Non-pigmented ciliary epithelial cell (primary cell): ENCODE measurements around the gene EEF1E1.

Experiments
- DNase-seq: peaks from one replicate; pipeline ENCODE4 v3.0.0-alpha.2; 2010; ENCODE audit warnings: low read depth

Gene EEF1E1

DNA sequence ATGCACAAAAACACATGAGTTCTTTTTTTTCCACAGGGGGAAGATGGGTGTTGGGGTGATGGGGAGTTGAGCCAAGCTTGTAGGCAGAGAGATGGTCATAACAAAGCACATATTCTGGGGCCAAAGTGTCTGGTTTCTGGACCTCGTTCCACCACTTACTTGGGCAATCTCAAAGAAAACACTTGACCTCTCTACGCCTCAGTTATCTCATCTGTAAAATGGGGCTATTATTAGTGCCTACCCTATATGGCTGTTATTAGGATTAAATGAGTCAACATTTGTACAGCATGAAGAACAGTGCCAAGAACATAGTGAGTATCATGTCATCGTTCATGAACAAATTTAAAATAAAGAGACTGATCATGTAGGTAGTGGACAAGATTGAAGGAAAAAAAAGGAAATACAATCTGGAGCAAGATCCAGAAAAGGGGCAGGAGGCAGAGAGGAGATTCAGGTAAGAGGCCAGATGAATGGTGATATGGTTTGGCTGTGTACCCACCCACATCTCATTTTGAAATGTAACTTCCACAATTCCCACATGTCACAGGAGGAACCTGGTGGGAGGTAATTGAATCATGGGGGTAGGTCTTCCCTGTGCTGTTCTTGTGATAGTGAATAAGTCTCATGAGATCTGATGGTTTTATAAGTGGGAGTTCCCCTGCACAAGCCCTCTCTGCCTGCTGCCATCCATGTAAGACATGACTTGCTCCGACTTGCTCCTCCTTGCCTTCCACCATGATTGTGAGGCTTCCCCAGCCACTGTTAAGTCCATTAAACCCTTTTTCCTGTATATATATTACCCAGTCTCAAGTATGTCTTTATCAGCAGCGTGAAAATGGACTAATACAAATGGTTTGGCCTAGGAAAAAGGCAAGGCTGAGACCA lies 14.2 kb downstream of the EEF1E1 start:
- DNase-seq: no peak

DNA sequence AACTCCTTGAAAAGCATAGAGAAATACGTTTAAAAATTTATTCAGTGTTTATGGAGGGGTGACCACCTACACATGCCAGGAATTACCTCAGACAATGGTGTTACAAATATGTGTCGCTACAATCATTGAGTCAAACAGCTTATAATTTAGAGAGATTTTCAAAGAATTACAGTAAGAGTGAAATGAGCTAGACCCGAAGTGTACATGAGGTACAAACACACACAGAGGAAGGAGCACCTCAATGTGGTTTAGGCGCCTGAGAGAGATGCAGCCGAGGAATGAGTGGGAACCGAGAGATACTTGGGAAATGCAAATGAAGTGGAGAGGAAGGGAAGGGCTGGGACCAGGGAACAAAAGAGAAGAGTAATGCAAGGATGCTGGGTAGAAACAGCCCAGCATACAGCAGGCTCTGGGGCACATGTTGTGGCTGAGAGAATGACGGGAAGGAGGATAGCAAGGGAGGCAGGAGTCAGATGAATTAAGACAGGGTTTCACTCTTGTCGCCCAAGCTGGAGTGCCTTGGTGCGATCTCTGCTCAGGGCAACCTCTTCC lies 15.5 kb downstream of the EEF1E1 start:
- DNase-seq: no peak

DNA sequence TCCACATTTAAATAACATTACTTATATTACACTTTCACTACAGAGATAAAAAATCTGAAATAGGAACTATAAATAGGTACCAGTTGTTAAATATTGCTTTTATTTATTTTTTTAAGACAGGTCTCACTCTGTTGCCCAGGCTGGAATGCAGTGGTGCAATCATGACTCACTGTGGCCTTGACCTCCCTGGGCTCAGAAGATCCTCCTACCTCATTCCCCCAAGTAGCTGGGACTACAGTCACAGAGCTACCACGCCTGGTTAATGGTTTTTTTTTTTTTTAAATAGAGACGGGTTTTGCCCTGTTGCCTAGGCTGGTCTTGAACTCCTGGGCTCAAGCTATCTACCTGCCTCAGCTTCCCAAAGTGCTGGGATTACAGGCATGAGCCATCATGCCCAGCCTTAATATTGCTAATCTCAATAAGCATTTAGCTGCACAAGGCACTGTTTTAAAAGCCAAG lies 17.3 kb downstream of the EEF1E1 start:
- DNase-seq: peak; percentile 82

DNA sequence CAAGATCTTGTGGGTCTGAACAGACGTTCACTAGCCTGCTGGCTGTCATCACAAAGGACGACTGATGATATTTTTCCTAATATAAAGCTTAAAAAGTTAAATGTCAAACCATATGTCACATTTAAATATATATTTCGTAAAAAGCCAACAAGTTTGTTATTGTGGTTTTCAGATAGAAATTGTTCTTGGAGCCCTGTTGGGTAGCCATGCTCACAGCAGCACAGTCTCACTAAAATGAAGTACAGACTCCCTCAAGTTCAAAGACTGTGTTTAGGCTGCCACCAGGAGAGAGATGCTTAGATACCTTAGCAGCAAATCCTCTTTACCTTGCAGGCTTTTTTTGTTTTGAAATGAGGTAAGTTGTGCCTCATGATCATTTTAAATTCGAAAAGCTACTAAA lies 17.8 kb downstream of the EEF1E1 start:
- DNase-seq: no peak

DNA sequence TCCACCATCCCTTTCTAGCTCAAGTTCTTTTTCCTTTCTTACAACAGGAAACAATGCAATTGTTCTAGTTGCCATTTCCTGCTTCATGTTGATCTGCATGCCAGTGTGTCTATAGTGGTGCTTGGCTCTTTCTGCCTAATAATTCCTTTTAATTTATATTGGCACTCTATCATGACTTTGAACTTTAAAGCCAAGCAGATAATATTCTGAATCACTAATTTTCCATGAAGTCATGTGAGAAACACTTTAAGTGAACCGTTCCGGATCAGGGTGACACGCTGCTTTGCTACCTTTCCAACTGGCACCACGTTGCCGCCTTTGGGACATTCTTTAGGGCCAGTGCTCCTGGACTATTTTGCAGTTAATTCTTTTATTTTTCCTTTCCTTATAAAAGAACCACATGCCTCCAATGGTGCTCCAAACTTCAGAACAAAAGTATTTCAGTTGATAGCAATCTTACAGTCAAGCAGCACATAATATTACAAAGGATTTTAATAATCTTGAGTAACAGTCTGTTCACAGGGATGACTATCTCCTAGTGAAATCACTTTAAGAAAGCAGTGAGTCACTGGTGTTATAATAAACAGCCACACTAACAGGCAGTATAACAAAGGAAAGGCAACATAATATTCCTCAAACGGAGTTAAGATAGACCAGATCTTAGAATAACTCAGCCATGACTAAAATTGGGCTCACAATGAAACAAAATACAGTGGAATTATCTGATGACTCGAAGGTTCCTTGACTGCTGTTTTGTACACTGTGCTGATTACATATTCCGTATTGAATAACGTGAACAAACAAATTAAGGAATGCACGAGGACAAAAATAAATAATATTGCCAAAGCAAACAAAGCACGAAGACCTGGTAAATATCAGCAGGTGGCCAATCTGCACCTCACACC lies 19.1 kb downstream of the EEF1E1 start:
- DNase-seq: peak; percentile 80

DNA sequence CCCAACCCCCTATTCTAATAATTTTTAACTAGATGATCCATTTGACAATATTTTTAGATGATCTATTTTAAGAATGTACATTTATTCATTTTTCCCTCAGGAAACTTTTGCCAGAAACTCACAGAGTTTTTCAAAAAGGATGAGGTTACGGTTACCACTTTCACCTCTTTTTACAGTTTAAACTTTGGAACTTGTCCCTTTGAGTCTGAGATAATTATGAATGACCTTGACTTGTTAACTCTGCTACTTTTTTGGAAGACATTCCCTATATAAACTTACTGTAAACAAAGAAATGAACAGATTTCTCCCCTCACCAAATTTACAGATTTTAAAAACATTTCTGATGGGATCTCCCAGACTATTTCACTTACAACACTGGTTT lies 19.8 kb downstream of the EEF1E1 start:
- no peak for DNase-seq

DNA sequence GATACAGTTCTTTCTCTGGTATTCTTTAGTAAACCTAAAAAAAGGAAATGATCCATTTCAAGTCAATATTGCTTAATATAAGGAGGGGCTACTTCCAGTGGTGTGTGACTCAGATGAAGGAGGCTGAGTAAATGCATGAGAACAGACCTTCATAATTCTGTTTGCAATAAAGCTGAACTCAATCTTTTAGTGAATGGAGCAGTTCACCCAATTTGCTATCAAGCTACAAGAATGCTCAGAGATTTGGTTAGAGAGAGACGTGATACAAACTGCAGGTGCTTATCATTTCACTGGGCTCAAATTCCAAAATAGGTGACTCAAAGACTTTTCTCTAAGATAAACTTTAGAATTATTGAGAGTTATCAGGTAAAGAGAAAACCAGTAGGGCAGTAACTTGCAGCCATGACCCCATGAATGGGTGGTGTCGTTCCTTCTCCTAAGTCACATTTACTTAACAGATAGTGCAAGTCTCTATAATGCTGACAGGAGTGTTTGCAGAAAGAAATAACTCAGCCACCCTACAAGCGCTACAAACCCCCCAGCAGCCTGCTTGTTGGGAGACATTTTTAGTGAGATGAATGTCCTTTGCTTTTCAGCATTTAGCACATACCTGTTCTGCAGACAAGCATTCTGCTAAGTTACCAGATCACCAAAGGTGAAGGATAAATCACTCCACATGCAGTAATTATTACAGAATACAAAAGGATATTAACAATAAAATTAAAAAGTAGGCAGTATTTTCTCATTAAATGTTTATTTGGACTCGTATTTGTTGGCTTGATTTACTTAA lies 21.8 kb downstream of the EEF1E1 start:
- DNase-seq: peak; percentile 42

DNA sequence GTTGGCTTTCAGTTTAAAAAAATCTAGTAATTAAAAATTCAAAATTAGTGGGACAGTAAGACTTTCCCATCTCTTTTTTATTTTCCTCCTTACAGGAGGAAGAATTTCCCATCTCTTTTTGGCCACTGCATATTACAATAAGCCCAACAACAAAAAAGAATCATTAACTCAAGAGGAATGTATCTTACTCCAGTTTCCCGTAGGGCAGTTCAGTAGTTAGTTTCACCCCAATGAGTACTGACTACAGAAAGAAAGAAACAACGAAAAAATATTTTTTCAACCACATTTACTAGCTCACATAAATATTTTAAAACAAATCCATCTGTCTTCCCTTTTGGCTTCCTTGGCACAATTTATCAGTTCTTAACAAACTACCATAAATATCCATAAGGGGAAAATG lies 23.2 kb downstream of the EEF1E1 start:
- DNase-seq: no peak

DNA sequence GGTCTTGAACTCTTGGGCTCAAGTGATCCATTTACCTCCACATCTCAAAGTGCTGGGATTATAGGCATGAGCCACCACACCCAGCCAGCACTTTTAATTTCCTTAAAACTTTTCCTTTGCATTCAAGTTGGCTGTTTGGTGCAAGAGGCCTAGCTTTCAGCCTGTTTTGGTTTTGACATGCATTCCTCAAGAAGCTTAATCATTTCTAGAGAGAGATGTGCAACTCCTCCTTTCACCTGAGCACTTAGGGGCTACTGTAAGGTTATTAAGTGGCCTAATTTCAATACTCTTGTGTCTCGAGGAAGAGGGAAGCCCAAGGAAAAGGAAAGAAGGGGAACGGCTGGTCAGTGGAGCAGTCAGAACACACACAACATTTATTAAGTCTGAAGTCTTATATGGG lies 24.4 kb downstream of the EEF1E1 start:
- DNase-seq: no peak

DNA sequence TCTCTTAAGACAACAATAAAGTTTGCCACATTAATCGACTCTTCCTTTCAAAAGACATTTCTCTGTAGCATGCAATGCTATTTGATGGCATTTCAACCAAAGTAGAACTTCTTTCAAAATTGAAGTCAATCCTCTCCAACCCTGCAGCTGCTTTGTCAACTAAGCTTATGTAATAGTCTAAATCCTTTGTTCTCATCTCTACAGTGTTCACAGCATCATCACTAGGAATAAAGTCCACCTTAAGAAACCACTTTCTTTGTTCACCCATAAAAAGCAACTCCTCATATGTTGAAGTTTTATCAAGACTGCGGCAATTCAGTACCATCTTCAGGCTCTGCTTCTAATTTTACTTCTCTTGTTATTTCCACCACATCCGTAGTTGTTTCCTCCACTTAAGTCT lies 26.6 kb downstream of the EEF1E1 start:
- no peak for DNase-seq

DNA sequence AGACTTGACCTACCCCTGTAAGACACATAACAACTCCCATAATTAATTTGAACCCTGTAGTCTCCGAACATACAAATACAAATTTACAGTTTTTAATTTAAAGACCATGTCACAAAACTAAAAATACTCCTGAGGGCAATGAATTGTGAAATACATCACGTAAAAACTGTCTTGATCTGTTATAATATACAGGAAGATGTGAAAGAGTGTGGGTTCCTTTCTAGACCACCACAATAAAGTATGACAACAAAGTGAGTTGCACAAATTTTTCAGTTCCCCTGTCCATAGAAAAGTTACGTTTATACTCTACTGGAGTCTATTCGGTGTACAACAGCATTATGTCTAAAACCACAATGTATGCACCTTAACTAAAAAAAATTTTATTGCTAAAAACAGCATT lies 27.2 kb downstream of the EEF1E1 start:
- no peak for DNase-seq

DNA sequence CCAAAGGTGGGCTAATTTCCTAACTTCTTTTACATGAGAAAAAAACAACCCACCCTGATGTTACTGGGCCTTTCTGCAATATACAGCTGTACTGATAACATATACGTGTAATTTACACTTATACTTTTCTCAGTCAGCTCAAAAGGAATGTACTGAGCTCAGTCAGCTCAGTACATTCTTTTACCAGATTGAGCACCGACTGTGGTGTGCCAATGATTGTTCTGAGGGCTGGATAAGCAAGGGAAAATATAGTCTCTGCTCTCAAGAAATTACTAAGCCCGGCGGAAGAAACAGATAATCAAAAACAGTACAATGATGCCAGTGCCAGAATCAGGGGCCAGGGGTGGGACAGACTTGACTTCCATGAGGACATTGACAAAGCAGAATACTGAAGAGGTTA lies 28.1 kb downstream of the EEF1E1 start:
- peak; percentile 32 for DNase-seq

DNA sequence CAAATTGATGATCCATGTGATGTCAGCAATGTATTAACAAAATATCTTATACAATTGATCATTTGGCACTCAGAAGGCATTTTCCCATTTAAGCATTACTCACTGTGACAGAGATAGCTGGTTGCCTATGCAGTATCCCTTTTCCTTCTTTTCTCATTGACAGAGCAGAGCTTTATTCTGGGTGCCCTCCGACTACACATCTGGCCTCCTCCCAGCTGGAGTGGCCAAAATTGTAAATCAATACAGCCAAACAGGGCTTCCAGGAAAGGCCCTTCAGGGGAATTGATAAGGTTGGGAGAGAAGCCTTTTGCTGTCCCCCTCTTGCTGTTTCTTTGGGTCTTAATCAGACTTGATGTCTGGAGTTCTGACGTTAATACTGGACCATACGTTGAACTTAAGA lies 28.6 kb downstream of the EEF1E1 start:
- no peak for DNase-seq

DNA sequence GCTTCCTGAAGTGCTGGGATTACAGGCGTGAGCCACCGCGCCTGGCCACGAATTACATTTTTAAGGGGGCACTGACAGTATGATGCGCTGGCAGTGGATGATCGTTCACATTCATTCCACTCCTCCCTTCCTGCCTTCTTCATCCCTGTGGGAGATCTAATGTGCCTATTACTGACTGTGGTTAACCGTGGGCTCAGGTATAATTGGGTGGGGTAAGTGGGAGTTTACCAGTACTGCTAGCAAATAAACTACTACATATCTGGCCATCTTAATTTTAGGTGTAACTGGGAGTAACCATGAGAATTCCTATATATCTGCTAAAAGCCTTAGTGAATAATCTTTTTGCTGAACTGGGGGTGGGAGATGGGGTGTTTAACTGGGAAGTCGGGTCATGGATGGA lies 31.6 kb downstream of the EEF1E1 start:
- no peak for DNase-seq

DNA sequence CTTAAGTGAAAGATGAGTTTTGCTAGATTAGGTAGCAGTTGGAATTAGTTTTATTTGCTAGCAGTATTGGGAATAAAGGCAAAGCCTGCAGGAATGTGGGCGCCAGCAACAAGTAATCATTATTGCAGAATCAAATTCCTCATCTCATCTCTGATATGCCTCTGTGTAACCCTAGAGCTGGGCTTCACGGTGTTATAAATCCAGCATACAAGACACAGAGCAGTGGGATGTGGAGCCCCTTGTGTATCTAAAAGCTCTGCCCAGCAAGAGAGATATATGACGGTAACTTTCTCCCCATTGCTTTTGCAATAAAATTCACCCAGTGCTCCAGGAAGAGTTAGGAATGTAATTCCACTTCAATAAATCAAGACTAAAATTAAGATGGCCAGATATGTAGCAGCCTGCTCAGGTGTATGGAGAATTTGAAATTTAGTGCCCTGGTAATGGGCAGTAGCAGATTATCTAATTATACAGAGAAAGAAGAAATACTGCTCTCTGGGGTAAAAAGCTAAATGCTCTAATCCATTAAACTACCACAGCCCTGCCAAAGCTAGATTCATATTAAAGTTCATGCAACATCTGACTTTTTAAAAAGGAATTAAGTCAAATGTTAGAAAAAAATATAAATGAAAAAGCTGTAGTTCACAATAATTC lies 32.6 kb downstream of the EEF1E1 start:
- DNase-seq: no peak

DNA sequence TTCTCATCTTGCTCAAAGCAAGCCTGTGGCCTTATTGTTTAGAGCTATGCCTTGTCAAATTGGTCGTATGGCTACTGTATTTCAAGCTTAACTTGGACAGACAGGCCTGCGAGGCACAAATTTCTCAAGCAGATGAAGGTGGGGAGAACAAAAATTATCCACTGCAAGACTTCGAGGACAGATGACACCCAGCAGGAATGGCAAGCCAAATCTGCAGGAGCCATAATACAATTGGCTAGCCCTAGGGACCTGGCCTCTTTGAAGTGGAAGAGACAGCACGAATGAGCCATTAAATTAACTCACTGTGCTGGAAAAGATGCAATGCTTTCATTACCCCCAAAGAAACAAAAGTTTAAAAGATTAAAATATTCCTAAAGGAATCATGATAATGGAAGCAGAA lies 33.2 kb downstream of the EEF1E1 start:
- DNase-seq: no peak

DNA sequence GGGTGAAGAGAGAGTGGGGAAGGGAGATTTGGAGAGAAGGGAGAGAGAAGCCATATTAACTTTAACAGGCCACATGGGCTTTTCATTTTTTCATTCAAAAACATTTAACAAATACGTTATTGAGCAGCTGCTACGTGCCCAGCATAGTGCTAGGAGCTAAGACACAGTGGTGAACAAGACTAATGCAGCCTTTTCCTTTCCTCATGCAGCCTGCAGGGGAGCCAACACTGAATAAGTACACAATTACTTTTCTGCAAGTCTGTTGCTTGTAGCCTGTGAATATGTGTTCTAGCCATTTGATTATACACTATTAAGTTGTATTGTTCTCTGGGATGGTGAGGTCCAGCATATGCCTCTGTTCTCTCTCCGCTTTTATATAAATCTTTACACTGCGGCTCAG lies 36.2 kb downstream of the EEF1E1 start:
- DNase-seq: no peak

DNA sequence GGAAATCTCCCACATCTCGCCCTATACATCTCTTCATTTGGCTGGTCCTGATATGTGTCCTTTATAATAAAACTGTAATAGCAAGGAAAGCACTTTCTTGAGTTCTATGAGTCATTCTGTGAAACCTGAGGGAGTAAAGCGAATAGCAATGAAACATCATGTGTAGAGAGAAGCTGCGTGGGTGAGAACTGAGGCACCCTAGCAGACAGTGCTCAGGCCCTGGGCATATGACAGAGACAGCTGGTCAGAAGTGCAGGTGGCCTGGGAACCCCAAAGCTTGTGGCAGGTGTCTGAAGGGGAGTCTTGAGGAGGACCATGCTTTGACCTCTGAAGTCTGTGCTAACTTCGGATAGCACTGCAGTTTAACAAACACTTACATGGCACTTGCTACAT lies 36.8 kb downstream of the EEF1E1 start:
- DNase-seq: no peak

DNA sequence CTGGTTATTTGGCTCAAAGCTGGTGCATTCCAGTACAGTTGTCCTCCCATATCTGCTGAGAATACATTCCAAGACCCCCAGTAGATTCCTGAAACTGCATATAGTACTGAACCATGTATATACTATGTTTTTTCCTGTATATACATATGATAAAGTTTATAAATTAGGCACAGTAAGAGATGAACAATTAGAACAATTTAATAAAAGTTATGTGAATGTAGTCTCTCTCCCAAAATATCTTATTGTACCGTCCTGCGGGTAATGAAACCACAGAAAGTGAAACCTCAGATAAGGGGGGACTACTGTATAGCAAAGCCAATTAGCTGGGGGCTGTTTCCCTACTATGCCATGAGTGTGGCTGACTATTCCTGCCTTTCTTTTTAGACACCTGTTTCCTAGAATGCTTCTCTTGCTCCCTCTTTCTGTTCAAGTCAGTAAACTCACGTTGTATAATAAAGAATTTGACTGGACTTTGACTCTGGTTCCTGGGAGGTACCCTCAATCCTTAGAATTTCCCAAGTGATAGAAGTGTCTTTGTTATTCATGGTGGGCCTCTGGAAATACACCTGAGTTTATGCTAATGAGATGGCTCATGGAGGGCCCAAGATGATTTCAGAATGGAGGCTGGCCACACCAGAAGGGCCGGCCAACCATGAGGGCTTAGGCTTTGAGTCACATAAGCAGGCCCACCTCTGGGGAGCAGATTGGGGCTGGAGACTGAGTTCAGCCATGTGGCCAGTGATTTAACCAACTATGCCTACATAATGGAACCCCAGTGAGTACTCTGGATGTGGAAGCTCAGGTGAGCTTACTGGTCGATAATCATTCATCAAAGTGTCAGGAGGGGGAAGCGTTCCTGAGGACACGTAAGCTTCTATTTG lies 37.5 kb downstream of the EEF1E1 start:
- DNase-seq: no peak
